Measurements from ENCODE around the gene HPS4. TPM values are rescaled to one million over a fixed set of nuclear protein-coding genes. Genes with fewer than 3 reads are reported as not detected.
"Not testable (repeated sequence)": the region's sequence is repeated elsewhere in the genome, so short reads cannot be mapped to it uniquely, and the experiment has no call there.

The HPS4 gene
- total RNA-seq, 2 donors from 2014 or later: 31.0 to 40.1 TPM

GRCh38 chr22:26452236-26453016, 31.2 kb downstream of the HPS4 start:
- ATAC-seq: no peak
- Mint-ChIP-seq H3K4me1 (ENCODE audit: low read depth in 2 of 2) (no peaks in the 10 kb centered on the region), H3K9me3 (no peaks in the 10 kb centered on the region), H3K36me3 (no peaks in the 10 kb centered on the region), H3K27ac (no peak overlapping the region), H3K27me3 (no peaks in the 10 kb centered on the region), H3K4me3 (no peak overlapping the region)
- no peak for DNase-seq (ENCODE audit: low spot score)

- Mint-ChIP-seq H3K36me3 (no peaks in the 10 kb centered on the region), H3K27me3 (no peaks in the 10 kb centered on the region), H3K9me3 (no peaks in the 10 kb centered on the region), H3K4me3 (no peak overlapping the region), H3K27ac (no peak overlapping the region), H3K4me1 (ENCODE audit: low read depth in 2 of 2) (no peaks in the 10 kb centered on the region)
- DNase-seq (ENCODE audit: low spot score) (no peak), ATAC-seq (no peak)
Observed at GRCh38 chr22:26450453-26451185, 33.0 kb downstream of the HPS4 start.

- no peak for ATAC-seq
- Mint-ChIP-seq H3K27me3 (no peaks in the 10 kb centered on the region), H3K36me3 (no peaks in the 10 kb centered on the region), H3K9me3 (no peaks in the 10 kb centered on the region), H3K4me1 (ENCODE audit: low read depth in 2 of 2) (peaks cover 0 to 4% of the 10 kb centered on the region in 2 donors), H3K4me3 (no peak overlapping the region), H3K27ac (no peak overlapping the region)
- DNase-seq (ENCODE audit: low spot score): no peak
Observed at GRCh38 chr22:26448941-26449340, 34.6 kb downstream of the HPS4 start.

- Mint-ChIP-seq H3K27ac (no peak overlapping the region), H3K4me1 (ENCODE audit: low read depth in 2 of 2) (peaks cover 0 to 4% of the 10 kb centered on the region in 2 donors), H3K9me3 (no peaks in the 10 kb centered on the region), H3K4me3 (no peak overlapping the region), H3K36me3 (no peaks in the 10 kb centered on the region), H3K27me3 (no peaks in the 10 kb centered on the region)
- DNase-seq (ENCODE audit: low spot score): no peak
- ATAC-seq: no peak
Observed at GRCh38 chr22:26448334-26448733, 35.2 kb downstream of the HPS4 start.

GRCh38 chr22:26447584-26448329, 35.8 kb downstream of the HPS4 start:
- Mint-ChIP-seq H3K36me3 (no peaks in the 10 kb centered on the region), H3K9me3 (no peaks in the 10 kb centered on the region), H3K27ac (no peak overlapping the region), H3K4me1 (ENCODE audit: low read depth in 2 of 2) (peaks cover 0 to 4% of the 10 kb centered on the region in 2 donors), H3K27me3 (no peaks in the 10 kb centered on the region), H3K4me3 (no peak overlapping the region)
- no peak for DNase-seq (ENCODE audit: low spot score)
- ATAC-seq: no peak

GRCh38 chr22:26446808-26447515, 36.6 kb downstream of the HPS4 start:
- no peak overlapping the region for H3K4me3 Mint-ChIP-seq
- no peak overlapping the region for H3K27ac Mint-ChIP-seq
- DNase-seq (ENCODE audit: low spot score) (no peak), ATAC-seq (no peak)
- no peaks in the 10 kb centered on the region for H3K27me3 Mint-ChIP-seq
- peaks cover 0 to 4% of the 10 kb centered on the region in 2 donors for H3K4me1 Mint-ChIP-seq (ENCODE audit: low read depth in 2 of 2)
- no peaks in the 10 kb centered on the region for H3K9me3 Mint-ChIP-seq
- H3K36me3 Mint-ChIP-seq: no peaks in the 10 kb centered on the region

- DNase-seq (ENCODE audit: low spot score): no peak
- no peak overlapping the region for H3K4me3 Mint-ChIP-seq
- no peaks in the 10 kb centered on the region for H3K9me3 Mint-ChIP-seq
- peaks cover 0 to 4% of the 10 kb centered on the region in 2 donors for H3K4me1 Mint-ChIP-seq (ENCODE audit: low read depth in 2 of 2)
- no peaks in the 10 kb centered on the region for H3K27me3 Mint-ChIP-seq
- no peak overlapping the region for H3K27ac Mint-ChIP-seq
- ATAC-seq: no peak
- no peaks in the 10 kb centered on the region for H3K36me3 Mint-ChIP-seq
Observed at GRCh38 chr22:26445577-26446275, 37.9 kb downstream of the HPS4 start.

- H3K4me1 Mint-ChIP-seq (ENCODE audit: low read depth in 2 of 2): peaks cover 0 to 4% of the 10 kb centered on the region in 2 donors
- no peak overlapping the region for H3K27ac Mint-ChIP-seq
- no peak for ATAC-seq
- no peaks in the 10 kb centered on the region for H3K27me3 Mint-ChIP-seq
- no peak overlapping the region for H3K4me3 Mint-ChIP-seq
- no peaks in the 10 kb centered on the region for H3K9me3 Mint-ChIP-seq
- no peak for DNase-seq (ENCODE audit: low spot score)
- H3K36me3 Mint-ChIP-seq: no peaks in the 10 kb centered on the region
Observed at GRCh38 chr22:26444777-26445176, 38.8 kb downstream of the HPS4 start.

- Mint-ChIP-seq H3K27ac (no peak overlapping the region), H3K27me3 (no peaks in the 10 kb centered on the region), H3K4me1 (ENCODE audit: low read depth in 2 of 2) (peaks cover 0 to 4% of the 10 kb centered on the region in 2 donors)
Observed at GRCh38 chr22:26443901-26444690, 39.5 kb downstream of the HPS4 start.

GRCh38 chr22:26442086-26442756, 41.4 kb downstream of the HPS4 start:
- ATAC-seq (no peak), DNase-seq (ENCODE audit: low spot score) (no peak)
- no peaks in the 10 kb centered on the region for H3K27me3 Mint-ChIP-seq
- no peaks in the 10 kb centered on the region for H3K9me3 Mint-ChIP-seq
- no peak overlapping the region for H3K4me3 Mint-ChIP-seq
- H3K36me3 Mint-ChIP-seq: no peaks in the 10 kb centered on the region
- H3K4me1 Mint-ChIP-seq (ENCODE audit: low read depth in 2 of 2): peaks cover 0 to 7% of the 10 kb centered on the region in 2 donors
- H3K27ac Mint-ChIP-seq: no peak overlapping the region

More at GRCh38 chr22:26443901-26444690, 39.5 kb downstream of the HPS4 start:
- no peak for ATAC-seq
- Mint-ChIP-seq H3K9me3 (no peaks in the 10 kb centered on the region), H3K4me3 (no peak overlapping the region), H3K36me3 (no peaks in the 10 kb centered on the region)
- DNase-seq (ENCODE audit: low spot score): no peak

- H3K27ac Mint-ChIP-seq: no peak overlapping the region
- peaks cover 4% of the 10 kb centered on the region for H3K36me3 Mint-ChIP-seq
- H3K4me1 Mint-ChIP-seq (ENCODE audit: low read depth in 2 of 2): peaks cover 16 to 20% of the 10 kb centered on the region in 2 donors
- DNase-seq (ENCODE audit: low spot score): no peak
- no peak overlapping the region for H3K4me3 Mint-ChIP-seq
- H3K9me3 Mint-ChIP-seq: no peaks in the 10 kb centered on the region
- H3K27me3 Mint-ChIP-seq: no peaks in the 10 kb centered on the region
- ATAC-seq: no peak
Observed at GRCh38 chr22:26439559-26439958, 44.0 kb downstream of the HPS4 start.

GRCh38 chr22:26438776-26439175, 44.8 kb downstream of the HPS4 start:
- H3K9me3 Mint-ChIP-seq; H3K36me3 Mint-ChIP-seq; H3K27me3 Mint-ChIP-seq; H3K27ac Mint-ChIP-seq; H3K4me3 Mint-ChIP-seq; DNase-seq (ENCODE audit: low spot score); ATAC-seq: not testable (repeated sequence)
- H3K4me1 Mint-ChIP-seq (ENCODE audit: low read depth in 2 of 2): peaks cover 16 to 20% of the 10 kb centered on the region in 2 donors
